NK-92 treated with Interleukin-12 subunit alpha and Interleukin-12 subunit beta, amount 100 ng/mL, for 24 hours (cell line): Measurements from ENCODE around the gene SORCS3.

Experiments
- DNase-seq: peaks from one replicate; lab custom pipeline; 2025; lab: John Stamatoyannopoulos, UW

Gene SORCS3

GRCh38 chr10:105266966-105267539, 626.0 kb downstream of the SORCS3 start:
- no peak for DNase-seq

- DNase-seq, result no peak
Observed at GRCh38 chr10:105268961-105269360, 627.9 kb downstream of the SORCS3 start.

- DNase-seq, result no peak
Observed at GRCh38 chr10:105269689-105270088, 628.6 kb downstream of the SORCS3 start.

- DNase-seq, result no peak
Observed at GRCh38 chr10:105274556-105275070, 633.5 kb downstream of the SORCS3 start.

GRCh38 chr10:105278439-105278838, 637.3 kb downstream of the SORCS3 start:
- DNase-seq, result no peak

- no peak for DNase-seq
Observed at GRCh38 chr10:105279101-105279500, 638.0 kb downstream of the SORCS3 start.

GRCh38 chr10:105280895-105281294, 639.8 kb downstream of the SORCS3 start:
- DNase-seq, result no peak

GRCh38 chr10:105284476-105285215, 643.6 kb downstream of the SORCS3 start:
- no peak for DNase-seq

GRCh38 chr10:105288026-105288425, 646.9 kb downstream of the SORCS3 start:
- no peak for DNase-seq

- no peak for DNase-seq
Observed at GRCh38 chr10:105288613-105289012, 647.5 kb downstream of the SORCS3 start.

GRCh38 chr10:105291571-105291970, 650.5 kb downstream of the SORCS3 start:
- DNase-seq, result no peak

- DNase-seq, result no peak
Observed at GRCh38 chr10:105292236-105292635, 651.1 kb downstream of the SORCS3 start.
